Activated CD4-positive, alpha-beta memory T cell treated with anti-CD3 and anti-CD28 coated beads for 36 hours (primary cell): Measurements from ENCODE around the gene SDHAF2. TPM values are rescaled to one million over a fixed set of nuclear protein-coding genes. Genes with fewer than 3 reads are reported as not detected.
A peak's percentile ranks its signal among the peaks of the same experiment; 100 is the strongest.
"Not testable (repeated sequence)": the region's sequence is repeated elsewhere in the genome, so short reads cannot be mapped to it uniquely, and the experiment has no call there.

Experiments
- CTCF ChIA-PET: fragments of 350-600 bp; sonication (Branson Sonifier 250); formaldehyde crosslinking; loops from one replicate; lab custom pipeline; 2021; ENCODE audit warnings: antibody characterized with exemption, inconsistent platforms; lab: Charles Lee
- POLR2A ChIA-PET: fragments of 350-600 bp; sonication (Branson Sonifier 250); formaldehyde crosslinking; loops from one replicate; lab custom pipeline; 2021; ENCODE audit warnings: antibody characterized with exemption; lab: Charles Lee
- DNase-seq: peaks from one replicate; pipeline ENCODE4 v3.0.0-alpha.2; 2020
- H3K27ac Mint-ChIP-seq: one replicate; pipeline ENCODE4 v1.8.0; 2021; ENCODE audit warnings: mixed read lengths
- H3K27me3 Mint-ChIP-seq: one replicate; pipeline ENCODE4 v1.8.0; 2021; ENCODE audit warnings: mixed read lengths
- H3K36me3 Mint-ChIP-seq: one replicate; pipeline ENCODE4 v1.8.0; 2021; ENCODE audit warnings: mixed read lengths
- H3K4me1 Mint-ChIP-seq: one replicate; pipeline ENCODE4 v1.8.0; 2021; ENCODE audit warnings: low read depth, mixed read lengths
- H3K4me3 Mint-ChIP-seq: one replicate; pipeline ENCODE4 v1.8.0; 2021; ENCODE audit warnings: mild to moderate bottlenecking, mixed read lengths
- H3K9me3 Mint-ChIP-seq: one replicate; pipeline ENCODE4 v1.8.0; 2021; ENCODE audit warnings: mixed read lengths
- intact Hi-C: fragments of 100-400 bp; cut with micrococcal nuclease; formaldehyde crosslinking; loops from one replicate; pipeline ENCODE4 v1.15.1; 2023
- total RNA-seq, 2 experiments: library from RNA; stranded (reverse); gene quantifications; one replicate each; pipeline ENCODE4 v1.2.3, GENCODE V29; 2021

The SDHAF2 gene
- total RNA-seq, 2 experiments from 2014 or later, result 31.4 to 35.4 TPM

- intact Hi-C loops, result loop anchor here (5.0 kb wide), 1 partner anchor 151 kb away; no protein-coding TSS in a partner anchor
- no peak overlapping the region for H3K27ac Mint-ChIP-seq
Observed at GRCh38 chr11:61476371-61476770, 46.4 kb downstream of the SDHAF2 start.

GRCh38 chr11:61477126-61477525, 47.2 kb downstream of the SDHAF2 start:
- Mint-ChIP-seq H3K9me3 (no peaks in the 10 kb centered on the region), H3K27ac (no peak overlapping the region), H3K4me1 (peaks cover 9% of the 10 kb centered on the region), H3K4me3 (no peak overlapping the region), H3K36me3 (peaks cover 8% of the 10 kb centered on the region), H3K27me3 (peaks cover 1% of the 10 kb centered on the region)
- intact Hi-C loops, result loop anchor here (1.0 to 5.0 kb wide), 2 partner anchors 40 to 150 kb away; no protein-coding TSS in a partner anchor
- ChIA-PET POLR2A (no interaction called here), CTCF (interaction anchor here (0.9 to 14.0 kb wide), 15 partner anchors 8 to 161 kb away, joined by 3 to 277 read pairs (median 4); partner anchors contain the start of gene TMEM216)
- DNase-seq, result no peak

More at GRCh38 chr11:61476371-61476770, 46.4 kb downstream of the SDHAF2 start:
- CTCF ChIA-PET, result interaction anchor here (0.6 to 14.0 kb wide), 11 partner anchors 8 to 177 kb away, joined by 3 to 277 read pairs (median 7); partner anchors contain the start of gene TMEM216
- Mint-ChIP-seq H3K27me3 (no peaks in the 10 kb centered on the region), H3K4me1 (peaks cover 9% of the 10 kb centered on the region), H3K4me3 (no peak overlapping the region), H3K36me3 (peaks cover 8% of the 10 kb centered on the region), H3K9me3 (no peaks in the 10 kb centered on the region)
- POLR2A ChIA-PET, result no interaction called here
- no peak for DNase-seq

GRCh38 chr11:61477727-61478148, 47.8 kb downstream of the SDHAF2 start:
- Mint-ChIP-seq H3K4me1 (peaks cover 9% of the 10 kb centered on the region), H3K4me3 (no peak overlapping the region), H3K36me3 (peaks cover 8% of the 10 kb centered on the region), H3K9me3 (no peaks in the 10 kb centered on the region), H3K27me3 (peaks cover 1% of the 10 kb centered on the region), H3K27ac (no peak overlapping the region)
- intact Hi-C loops, result loop anchor here (1.0 to 5.0 kb wide), 2 partner anchors 40 to 150 kb away; no protein-coding TSS in a partner anchor
- DNase-seq, result peak; percentile 59
- ChIA-PET CTCF (interaction anchor here (0.9 to 14.0 kb wide), 16 partner anchors 9 to 161 kb away, joined by 3 to 277 read pairs (median 6); partner anchors contain the start of genes LRRC10B and TMEM216), POLR2A (no interaction called here)

GRCh38 chr11:61479360-61480058, 49.6 kb downstream of the SDHAF2 start:
- POLR2A ChIA-PET, DNase-seq, H3K4me1 Mint-ChIP-seq, H3K36me3 Mint-ChIP-seq, H3K27me3 Mint-ChIP-seq, H3K4me3 Mint-ChIP-seq, H3K9me3 Mint-ChIP-seq, H3K27ac Mint-ChIP-seq: not testable (repeated sequence)
- CTCF ChIA-PET, result interaction anchor here (1.0 to 14.0 kb wide), 10 partner anchors 11 to 159 kb away, joined by 3 to 277 read pairs (median 4); partner anchors contain the start of gene LRRC10B
- intact Hi-C loops, result loop anchor here (5.0 kb wide), 1 partner anchor 148 kb away; no protein-coding TSS in a partner anchor

GRCh38 chr11:61480261-61480993, 50.5 kb downstream of the SDHAF2 start:
- H3K27me3 Mint-ChIP-seq, result peaks cover 1% of the 10 kb centered on the region
- H3K4me1 Mint-ChIP-seq, result no peaks in the 10 kb centered on the region
- POLR2A ChIA-PET, result interaction anchor here (1.1 kb wide), 1 partner anchor 37 kb away, joined by 3 read pairs; no protein-coding TSS in a partner anchor
- CTCF ChIA-PET, result interaction anchor here (1.0 to 14.0 kb wide), 6 partner anchors 10 to 158 kb away, joined by 3 to 277 read pairs (median 4); no protein-coding TSS in a partner anchor
- no peak overlapping the region for H3K4me3 Mint-ChIP-seq
- intact Hi-C loops, result no loop called here
- DNase-seq, result no peak
- H3K27ac Mint-ChIP-seq, result no peak overlapping the region
- no peaks in the 10 kb centered on the region for H3K9me3 Mint-ChIP-seq
- H3K36me3 Mint-ChIP-seq, result no peaks in the 10 kb centered on the region

GRCh38 chr11:61480994-61481335, 51.0 kb downstream of the SDHAF2 start:
- Mint-ChIP-seq H3K4me3 (no peak overlapping the region), H3K36me3 (no peaks in the 10 kb centered on the region), H3K27me3 (peaks cover 1% of the 10 kb centered on the region), H3K9me3 (no peaks in the 10 kb centered on the region), H3K27ac (no peak overlapping the region), H3K4me1 (no peaks in the 10 kb centered on the region)
- no peak for DNase-seq
- intact Hi-C loops, result no loop called here
- ChIA-PET POLR2A (interaction anchor here (1.1 kb wide), 1 partner anchor 36 kb away, joined by 3 read pairs; no protein-coding TSS in a partner anchor), CTCF (interaction anchor here (1.0 to 14.0 kb wide), 5 partner anchors 35 to 158 kb away, joined by 3 to 277 read pairs (median 4); no protein-coding TSS in a partner anchor)

- no peak overlapping the region for H3K4me3 Mint-ChIP-seq
- CTCF ChIA-PET, result interaction anchor here (0.5 to 14.0 kb wide), 14 partner anchors 7 to 458 kb away, joined by 3 to 277 read pairs (median 4); partner anchors contain the start of gene LRRC10B
Observed at GRCh38 chr11:61481806-61482205, 51.9 kb downstream of the SDHAF2 start.

GRCh38 chr11:61482513-61482912, 52.6 kb downstream of the SDHAF2 start:
- ChIA-PET CTCF (interaction anchor here (0.5 to 14.0 kb wide), 16 partner anchors 8 to 228 kb away, joined by 3 to 277 read pairs (median 4); partner anchors contain the start of gene LRRC10B), POLR2A (interaction anchor here (0.7 kb wide), 1 partner anchor 35 kb away, joined by 3 read pairs; no protein-coding TSS in a partner anchor)
- Mint-ChIP-seq H3K9me3 (no peaks in the 10 kb centered on the region), H3K4me3 (no peak overlapping the region), H3K36me3 (peaks cover 4% of the 10 kb centered on the region), H3K27me3 (peaks cover 1% of the 10 kb centered on the region), H3K4me1 (no peaks in the 10 kb centered on the region), H3K27ac (no peak overlapping the region)
- peak; percentile 43 for DNase-seq
- intact Hi-C loops, result no loop called here

More at GRCh38 chr11:61481806-61482205, 51.9 kb downstream of the SDHAF2 start:
- intact Hi-C loops, result no loop called here
- H3K9me3 Mint-ChIP-seq, result no peaks in the 10 kb centered on the region
- no peaks in the 10 kb centered on the region for H3K4me1 Mint-ChIP-seq
- POLR2A ChIA-PET, result interaction anchor here (0.7 kb wide), 1 partner anchor 35 kb away, joined by 3 read pairs; no protein-coding TSS in a partner anchor
- H3K36me3 Mint-ChIP-seq, result no peaks in the 10 kb centered on the region
- H3K27me3 Mint-ChIP-seq, result peaks cover 1% of the 10 kb centered on the region
- H3K27ac Mint-ChIP-seq, result no peak overlapping the region
- DNase-seq, result no peak

- Mint-ChIP-seq H3K4me1 (no peaks in the 10 kb centered on the region), H3K9me3 (no peaks in the 10 kb centered on the region), H3K27ac (no peak overlapping the region), H3K4me3 (no peak overlapping the region), H3K27me3 (peaks cover 1% of the 10 kb centered on the region), H3K36me3 (peaks cover 4% of the 10 kb centered on the region)
- intact Hi-C loops, result no loop called here
- ChIA-PET CTCF (interaction anchor here (0.7 to 14.0 kb wide), 5 partner anchors 9 to 148 kb away, joined by 3 to 277 read pairs (median 5); no protein-coding TSS in a partner anchor), POLR2A (no interaction called here)
- DNase-seq, result no peak
Observed at GRCh38 chr11:61484541-61484940, 54.6 kb downstream of the SDHAF2 start.

- intact Hi-C loops, result no loop called here
- H3K4me1 Mint-ChIP-seq, result no peaks in the 10 kb centered on the region
- peaks cover 4% of the 10 kb centered on the region for H3K36me3 Mint-ChIP-seq
- H3K27me3 Mint-ChIP-seq, result peaks cover 1% of the 10 kb centered on the region
- no peak overlapping the region for H3K4me3 Mint-ChIP-seq
- POLR2A ChIA-PET, result no interaction called here
- no peak for DNase-seq
- no peaks in the 10 kb centered on the region for H3K9me3 Mint-ChIP-seq
- CTCF ChIA-PET, result interaction anchor here (2.1 to 4.2 kb wide), 2 partner anchors 10 to 32 kb away, joined by 4 to 22 read pairs; no protein-coding TSS in a partner anchor
- H3K27ac Mint-ChIP-seq, result no peak overlapping the region
Observed at GRCh38 chr11:61485080-61485479, 55.2 kb downstream of the SDHAF2 start.

- H3K4me1 Mint-ChIP-seq, result no peaks in the 10 kb centered on the region
- DNase-seq, result no peak
- peaks cover 4% of the 10 kb centered on the region for H3K36me3 Mint-ChIP-seq
- ChIA-PET POLR2A (no interaction called here), CTCF (interaction anchor here (4.2 kb wide), 1 partner anchor 31 kb away, joined by 22 read pairs; no protein-coding TSS in a partner anchor)
- no peaks in the 10 kb centered on the region for H3K9me3 Mint-ChIP-seq
- H3K27ac Mint-ChIP-seq, result no peak overlapping the region
- H3K4me3 Mint-ChIP-seq, result no peak overlapping the region
- peaks cover 1% of the 10 kb centered on the region for H3K27me3 Mint-ChIP-seq
- intact Hi-C loops, result no loop called here
Observed at GRCh38 chr11:61486011-61486620, 56.2 kb downstream of the SDHAF2 start.
